ENCODE data around the gene MYMX. TPM values are rescaled to one million over a fixed set of nuclear protein-coding genes. Genes with fewer than 3 reads are reported as not detected.
"Not testable (repeated sequence)": the region's sequence is repeated elsewhere in the genome, so short reads cannot be mapped to it uniquely, and the experiment has no call there.

Gene MYMX
- total RNA-seq, 1 donor from 2014 or later = not detected

- no peaks in the 10 kb centered on the region for H3K36me3 ChIP-seq
- no peaks in the 10 kb centered on the region for H3K4me1 ChIP-seq
- H3K9me3 ChIP-seq = no peaks in the 10 kb centered on the region
- H3K4me3 ChIP-seq = no peak overlapping the region
- TF ChIP-seq POLR2A (IDR thresholded peaks at IDR 0.05) = no peak
- TF ChIP-seq POLR2AphosphoS5 (IDR thresholded peaks at IDR 0.05; ENCODE audit: insufficient read depth in 1 of 2, low read depth in 1 of 2) = no peak
- no peak for TF ChIP-seq CTCF (IDR thresholded peaks at IDR 0.05)
- DNase-seq (ENCODE audit: extremely low spot score in 2 of 2) = no peak
- intact Hi-C loops (cut with DNase I) = no loop called here
- no peaks in the 10 kb centered on the region for H3K27me3 ChIP-seq
- H3K27ac ChIP-seq = no peak overlapping the region
These were observed 33.8 kb upstream of the MYMX start for GRCh38 chr6:44182911-44183390.

- intact Hi-C loops (cut with DNase I) = no loop called here
- H3K36me3 ChIP-seq = no peaks in the 10 kb centered on the region
- no peaks in the 10 kb centered on the region for H3K9me3 ChIP-seq
- no peak for DNase-seq (ENCODE audit: extremely low spot score in 2 of 2)
- no peak overlapping the region for H3K4me3 ChIP-seq
- H3K4me1 ChIP-seq = no peaks in the 10 kb centered on the region
- no peaks in the 10 kb centered on the region for H3K27me3 ChIP-seq
- H3K27ac ChIP-seq = no peak overlapping the region
- TF ChIP-seq POLR2A (IDR thresholded peaks at IDR 0.05) = no peak
- no peak for TF ChIP-seq CTCF (IDR thresholded peaks at IDR 0.05)
- TF ChIP-seq POLR2AphosphoS5 (IDR thresholded peaks at IDR 0.05; ENCODE audit: insufficient read depth in 1 of 2, low read depth in 1 of 2) = no peak
These were observed 32.9 kb upstream of the MYMX start for GRCh38 chr6:44183783-44184182.

- H3K9me3 ChIP-seq; H3K36me3 ChIP-seq; DNase-seq (ENCODE audit: extremely low spot score in 2 of 2); H3K4me3 ChIP-seq; H3K27ac ChIP-seq; H3K4me1 ChIP-seq; intact Hi-C loops (cut with DNase I); H3K27me3 ChIP-seq: not testable (repeated sequence)
These were observed 31.4 kb upstream of the MYMX start for GRCh38 chr6:44185356-44185755.

GRCh38 chr6:44185953-44186634, 30.6 kb upstream of the MYMX start:
- intact Hi-C loops (cut with DNase I) = no loop called here
- Histone ChIP-seq H3K27ac (no peak overlapping the region), H3K4me3 (no peak overlapping the region)

GRCh38 chr6:44186635-44187025, 30.1 kb upstream of the MYMX start:
- H3K4me1 ChIP-seq = no peaks in the 10 kb centered on the region
- TF ChIP-seq POLR2AphosphoS5 (IDR thresholded peaks at IDR 0.05; ENCODE audit: insufficient read depth in 1 of 2, low read depth in 1 of 2) = no peak
- TF ChIP-seq CTCF (IDR thresholded peaks at IDR 0.05) = no peak
- no peak for TF ChIP-seq POLR2A (IDR thresholded peaks at IDR 0.05)
- no peak overlapping the region for H3K4me3 ChIP-seq
- H3K36me3 ChIP-seq = no peaks in the 10 kb centered on the region
- intact Hi-C loops (cut with DNase I) = no loop called here
- H3K27ac ChIP-seq = no peak overlapping the region
- no peaks in the 10 kb centered on the region for H3K9me3 ChIP-seq
- no peak for DNase-seq (ENCODE audit: extremely low spot score in 2 of 2)
- no peaks in the 10 kb centered on the region for H3K27me3 ChIP-seq

More at GRCh38 chr6:44185953-44186634, 30.6 kb upstream of the MYMX start:
- Histone ChIP-seq H3K36me3 (no peaks in the 10 kb centered on the region), H3K27me3 (no peaks in the 10 kb centered on the region), H3K9me3 (no peaks in the 10 kb centered on the region), H3K4me1 (no peaks in the 10 kb centered on the region)
- DNase-seq (ENCODE audit: extremely low spot score in 2 of 2) = no peak
- TF ChIP-seq CTCF (IDR thresholded peaks at IDR 0.05) (no peak), POLR2AphosphoS5 (IDR thresholded peaks at IDR 0.05; ENCODE audit: insufficient read depth in 1 of 2, low read depth in 1 of 2) (no peak), POLR2A (IDR thresholded peaks at IDR 0.05) (no peak)
